ENCODE measurements around the gene RAB7A. TPM values are rescaled to one million over a fixed set of nuclear protein-coding genes. Genes with fewer than 3 reads are reported as not detected.

The RAB7A gene
- total RNA-seq, 1 experiment from 2014 or later: 155 TPM

DNA sequence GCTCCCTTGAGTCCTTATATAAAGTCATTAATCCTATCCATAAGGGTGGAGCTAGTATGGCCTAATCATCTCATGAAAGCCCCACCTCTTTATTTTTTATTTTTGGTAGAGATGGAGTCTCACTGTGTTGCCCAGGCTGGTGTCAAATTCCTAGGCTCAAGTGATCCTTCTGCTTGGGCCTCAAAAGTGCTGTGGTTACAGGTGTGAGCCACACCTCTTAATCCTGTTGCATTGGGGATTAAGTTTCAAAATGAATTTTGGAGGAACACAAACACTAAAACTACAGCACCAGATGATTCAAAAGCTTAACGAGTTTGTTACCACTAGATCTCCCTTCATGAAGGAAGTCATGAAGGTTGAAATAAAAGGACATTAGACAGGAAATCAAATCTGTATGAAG lies 27.7 kb downstream of the RAB7A start:
- Histone ChIP-seq H3T11ph (ENCODE audit: low read length) (no peak overlapping the region), H4K91ac (ENCODE audit: insufficient read length, low read depth, low read length) (no peak overlapping the region), H2BK120ac (ENCODE audit: low read depth, low read length, poor library complexity, severe bottlenecking) (no peak overlapping the region), H2BK12ac (ENCODE audit: insufficient read length, low read depth, low read length) (no peak overlapping the region), H3K9me3 (ENCODE audit: control insufficient read depth, low read depth, low read length) (no peaks in the 10 kb centered on the region), H3K23ac (ENCODE audit: insufficient read length, low read depth, low read length) (no peak overlapping the region), H2BK5ac (ENCODE audit: insufficient read length, low read length) (no peak overlapping the region), H4K5ac (ENCODE audit: insufficient read length, low read depth, low read length) (no peak overlapping the region), H3K56ac (ENCODE audit: insufficient read length, low read depth, low read length) (no peak overlapping the region), H3K4me1 (ENCODE audit: insufficient read depth, low read length) (no peaks in the 10 kb centered on the region), H2BK20ac (ENCODE audit: low read depth, low read length, poor library complexity, severe bottlenecking) (no peak overlapping the region), H2BK15ac (ENCODE audit: low read depth, low read length) (no peak overlapping the region), H3K23me2 (ENCODE audit: insufficient read length, low read depth, low read length, poor library complexity, severe bottlenecking) (no peaks in the 10 kb centered on the region), H4K20me1 (ENCODE audit: control insufficient read depth, insufficient read depth, insufficient read length) (no peaks in the 10 kb centered on the region), H3K4me2 (ENCODE audit: insufficient read depth, insufficient read length, low read length) (no peak overlapping the region), H2AFZ (ENCODE audit: low read length) (no peak overlapping the region), H2AK5ac (ENCODE audit: insufficient read length, low read length) (no peak overlapping the region), H3K27ac (ENCODE audit: insufficient read length, low read depth, low read length) (no peak overlapping the region), H3K4ac (ENCODE audit: low read depth, low read length) (no peak overlapping the region), H3K18ac (ENCODE audit: insufficient read length, low read depth, low read length) (no peak overlapping the region), H4K8ac (replicated peaks; ENCODE audit: insufficient read length, low read depth, low read length) (no peak overlapping the region), H3K27me3 (ENCODE audit: insufficient read depth, low read length) (no peaks in the 10 kb centered on the region), H3K9ac (ENCODE audit: extremely low read depth, insufficient read length, low read length) (no peak overlapping the region), H3K14ac (ENCODE audit: insufficient read depth, low read length) (no peak overlapping the region), H3K79me2 (ENCODE audit: insufficient read depth, low read length) (peaks cover 18% of the 10 kb centered on the region; the same call in 1 of the 2 replicates), H3K79me1 (ENCODE audit: insufficient read depth, low read depth, low read length, poor library complexity, severe bottlenecking) (peaks cover 17% of the 10 kb centered on the region)
- no peak for DNase-seq
- peaks cover 23 to 35% (median 28%) of the 10 kb centered on the region in 3 experiments for H3K36me3 Mint-ChIP-seq (ENCODE audit: insufficient read depth in 1 of 3, low read depth in 3 of 3)
- H3K4me3 Mint-ChIP-seq: no peak overlapping the region
- peaks cover 13 to 15% of the 10 kb centered on the region in 2 experiments for H3K9me3 Mint-ChIP-seq
- no peaks in the 10 kb centered on the region for H3K27me3 Mint-ChIP-seq (ENCODE audit: low read depth)
- H3K27ac Mint-ChIP-seq: no peak overlapping the region; a peak in 1 of 7 replicates
- no CpG with 5 or more reads among the region's 1 CpG for WGBS (ENCODE audit: extremely low coverage, insufficient read length, low lambda C conversion rate)
- H3K4me1 Mint-ChIP-seq: peaks cover 13 to 20% of the 10 kb centered on the region in 2 experiments
- TF ChIP-seq, protein P1, sequence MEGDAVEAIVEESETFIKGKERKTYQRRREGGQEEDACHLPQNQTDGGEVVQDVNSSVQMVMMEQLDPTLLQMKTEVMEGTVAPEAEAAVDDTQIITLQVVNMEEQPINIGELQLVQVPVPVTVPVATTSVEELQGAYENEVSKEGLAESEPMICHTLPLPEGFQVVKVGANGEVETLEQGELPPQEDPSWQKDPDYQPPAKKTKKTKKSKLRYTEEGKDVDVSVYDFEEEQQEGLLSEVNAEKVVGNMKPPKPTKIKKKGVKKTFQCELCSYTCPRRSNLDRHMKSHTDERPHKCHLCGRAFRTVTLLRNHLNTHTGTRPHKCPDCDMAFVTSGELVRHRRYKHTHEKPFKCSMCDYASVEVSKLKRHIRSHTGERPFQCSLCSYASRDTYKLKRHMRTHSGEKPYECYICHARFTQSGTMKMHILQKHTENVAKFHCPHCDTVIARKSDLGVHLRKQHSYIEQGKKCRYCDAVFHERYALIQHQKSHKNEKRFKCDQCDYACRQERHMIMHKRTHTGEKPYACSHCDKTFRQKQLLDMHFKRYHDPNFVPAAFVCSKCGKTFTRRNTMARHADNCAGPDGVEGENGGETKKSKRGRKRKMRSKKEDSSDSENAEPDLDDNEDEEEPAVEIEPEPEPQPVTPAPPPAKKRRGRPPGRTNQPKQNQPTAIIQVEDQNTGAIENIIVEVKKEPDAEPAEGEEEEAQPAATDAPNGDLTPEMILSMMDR (conservative IDR thresholded peaks at IDR 0.05): no peak

Data from H9 (cell line).